HG03159 (cell line): Measurements from ENCODE around the gene ZFPM1.

Experiments
- ATAC-seq: cut with Tn5 transposase; IDR thresholded peaks from one replicate; pipeline ENCODE4 v1.9.1; 2021; ENCODE audit warnings: mild to moderate bottlenecking, moderate library complexity; ENCODE audit not compliant: unreplicated experiment

Gene ZFPM1

DNA sequence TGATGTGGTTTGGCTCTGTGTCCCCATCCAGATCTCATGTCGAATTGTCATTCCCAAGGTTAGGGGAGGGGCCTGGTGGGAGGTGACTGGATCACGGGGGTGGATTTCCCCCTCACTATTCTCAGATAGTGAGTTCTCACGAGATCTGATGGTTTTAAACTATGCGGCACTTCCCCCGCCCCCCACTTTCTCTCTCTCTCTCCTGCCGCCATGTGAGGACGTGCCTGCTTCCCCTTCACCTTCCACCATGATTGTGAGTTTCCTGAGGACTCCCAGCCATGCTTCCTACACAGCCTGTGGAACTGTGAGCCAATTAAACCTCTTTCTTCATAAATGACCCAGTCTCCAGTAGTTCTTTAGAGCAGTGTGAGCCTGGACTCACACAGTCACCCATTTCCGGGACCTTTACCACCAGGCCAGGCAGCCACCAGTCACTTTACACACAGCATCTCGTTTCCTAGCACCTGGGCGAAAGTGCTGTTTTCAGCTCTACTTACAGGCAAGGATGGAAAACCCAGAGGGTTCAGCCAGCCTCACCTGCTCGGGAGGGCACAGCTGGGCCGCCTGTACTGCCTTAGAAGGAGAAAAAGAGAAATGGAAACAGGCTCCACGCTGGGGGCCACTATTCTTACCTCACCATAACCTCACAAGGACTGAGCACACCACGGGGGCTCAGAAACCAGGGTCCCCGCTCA, 103.4 kb downstream of the ZFPM1 start:
- ATAC-seq, result no peak

DNA sequence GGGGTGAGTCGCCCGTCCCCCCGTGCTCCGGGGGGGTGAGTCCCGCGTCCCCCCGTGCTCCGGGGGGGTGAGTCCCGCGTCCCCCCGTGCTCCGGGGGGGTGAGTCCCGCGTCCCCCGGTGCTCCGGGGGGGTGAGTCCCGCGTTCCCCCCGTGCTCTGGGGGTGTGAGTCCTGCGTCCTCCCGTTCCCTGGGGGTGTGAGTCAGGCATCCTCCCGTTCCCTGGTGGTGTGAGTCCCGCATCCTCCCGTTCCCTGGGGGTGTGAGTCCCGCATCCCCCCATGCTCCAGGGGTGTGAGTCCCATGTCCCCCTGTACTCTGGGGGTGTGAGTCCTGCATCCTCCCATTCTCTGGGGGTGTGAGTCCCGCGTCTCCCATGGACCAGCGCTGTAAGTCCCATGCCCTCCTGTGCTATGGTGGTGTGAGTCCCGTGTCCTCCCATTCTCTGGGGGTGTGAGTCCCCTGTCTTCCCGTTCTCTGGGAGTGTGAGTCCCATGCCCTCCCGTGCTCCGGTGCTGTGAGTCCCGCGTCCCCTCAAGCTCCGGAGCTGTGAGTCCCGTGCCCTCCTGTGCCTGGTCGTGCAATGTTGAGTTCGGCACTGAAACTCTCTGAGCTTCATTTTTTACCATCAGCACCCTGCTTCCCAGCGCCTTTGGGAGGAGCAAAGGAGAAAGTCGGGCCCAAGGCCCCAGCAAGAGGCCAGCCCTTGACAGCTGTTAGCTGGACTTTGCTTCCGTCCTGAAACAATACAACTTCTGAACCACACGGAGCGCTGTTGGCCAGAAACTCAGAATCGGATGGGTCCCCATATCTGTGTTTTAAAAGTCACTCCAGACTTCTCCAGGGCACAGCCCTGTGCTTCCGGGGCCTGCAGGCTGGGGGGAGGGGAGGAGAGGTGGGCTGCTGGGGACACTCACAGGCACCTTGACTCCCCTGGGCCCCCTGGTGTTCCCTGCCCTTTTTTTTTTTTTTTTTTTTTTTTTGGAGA, 105.7 kb downstream of the ZFPM1 start:
- no peak for ATAC-seq

DNA sequence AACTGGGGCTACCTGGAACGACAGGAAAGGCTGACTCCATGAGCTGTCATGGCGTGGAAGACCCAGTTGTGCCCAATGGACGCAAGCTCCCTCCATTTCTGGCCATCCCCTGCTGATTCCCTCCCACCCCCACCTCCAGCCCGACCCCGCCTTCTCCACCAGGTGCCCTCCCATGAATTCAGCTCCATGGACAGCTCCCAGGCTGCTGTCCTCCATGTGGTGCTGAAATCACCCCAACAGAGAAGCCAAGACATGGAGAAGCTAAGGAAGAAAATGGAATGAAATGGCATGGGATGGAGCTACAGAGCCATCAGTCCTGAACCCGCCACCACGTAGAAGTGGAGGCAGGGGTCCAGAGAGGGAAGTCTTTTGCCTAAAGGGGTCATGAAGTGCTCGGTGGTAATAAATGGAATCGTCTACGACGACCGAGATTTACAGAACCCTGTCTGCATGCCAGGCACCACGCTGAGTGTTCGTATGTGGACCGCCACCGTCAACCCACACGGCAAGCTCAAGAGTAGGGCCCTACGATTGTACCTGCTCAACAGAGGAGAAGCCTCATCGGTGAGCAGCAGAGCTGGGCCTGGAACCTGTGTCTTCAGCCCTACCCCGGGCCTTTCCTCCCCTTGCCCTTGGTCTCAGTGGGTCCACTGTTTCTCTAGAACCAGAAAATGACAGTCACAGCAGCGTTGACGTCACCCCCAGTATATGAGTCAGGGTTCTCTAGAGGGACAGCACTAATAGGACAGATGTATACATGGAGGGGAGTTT, 107.8 kb downstream of the ZFPM1 start:
- no peak for ATAC-seq

DNA sequence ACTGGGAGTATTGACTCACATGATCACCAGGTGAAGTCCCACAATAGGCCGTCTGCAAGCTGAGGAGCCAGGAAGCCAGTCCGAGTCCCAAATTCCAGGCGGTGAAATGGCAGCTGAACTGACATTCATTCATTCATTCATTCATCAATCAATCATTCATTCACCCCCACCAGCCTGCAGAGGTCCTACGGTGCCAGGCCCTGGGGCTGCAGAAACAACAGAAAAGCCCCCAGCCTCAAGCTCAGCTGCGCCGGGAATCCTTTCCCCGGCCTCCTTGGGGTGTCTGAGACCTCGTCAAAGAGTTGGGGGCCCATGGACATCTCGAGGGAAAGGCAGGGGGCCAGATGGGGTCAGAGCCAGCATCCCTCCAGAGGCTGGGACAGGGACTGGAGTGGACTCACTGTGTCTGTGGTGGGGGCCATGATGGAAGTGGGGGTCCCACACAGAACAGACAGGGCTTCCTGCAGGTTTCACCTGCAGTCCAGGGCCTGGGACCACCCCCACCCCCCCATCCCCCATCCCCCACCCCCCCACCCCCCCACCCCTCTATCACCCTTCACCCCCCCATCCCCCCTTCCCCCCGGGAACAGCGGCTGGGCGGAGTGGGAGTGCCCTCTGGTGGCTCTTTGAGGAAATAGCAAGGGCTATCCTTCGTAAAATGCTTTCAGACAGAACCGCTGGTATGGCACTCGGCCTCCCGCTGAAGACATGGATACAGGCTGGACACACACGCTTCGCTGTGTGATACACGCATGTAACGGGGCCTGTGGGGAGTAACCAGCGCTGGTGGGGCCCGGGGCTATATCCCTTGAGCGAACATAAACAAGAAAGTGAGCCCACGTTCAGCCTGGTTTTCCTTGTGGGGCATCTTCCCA, 108.6 kb downstream of the ZFPM1 start:
- no peak for ATAC-seq

GRCh38 chr16:88566158-88566557, 113.1 kb downstream of the ZFPM1 start:
- no peak for ATAC-seq

DNA sequence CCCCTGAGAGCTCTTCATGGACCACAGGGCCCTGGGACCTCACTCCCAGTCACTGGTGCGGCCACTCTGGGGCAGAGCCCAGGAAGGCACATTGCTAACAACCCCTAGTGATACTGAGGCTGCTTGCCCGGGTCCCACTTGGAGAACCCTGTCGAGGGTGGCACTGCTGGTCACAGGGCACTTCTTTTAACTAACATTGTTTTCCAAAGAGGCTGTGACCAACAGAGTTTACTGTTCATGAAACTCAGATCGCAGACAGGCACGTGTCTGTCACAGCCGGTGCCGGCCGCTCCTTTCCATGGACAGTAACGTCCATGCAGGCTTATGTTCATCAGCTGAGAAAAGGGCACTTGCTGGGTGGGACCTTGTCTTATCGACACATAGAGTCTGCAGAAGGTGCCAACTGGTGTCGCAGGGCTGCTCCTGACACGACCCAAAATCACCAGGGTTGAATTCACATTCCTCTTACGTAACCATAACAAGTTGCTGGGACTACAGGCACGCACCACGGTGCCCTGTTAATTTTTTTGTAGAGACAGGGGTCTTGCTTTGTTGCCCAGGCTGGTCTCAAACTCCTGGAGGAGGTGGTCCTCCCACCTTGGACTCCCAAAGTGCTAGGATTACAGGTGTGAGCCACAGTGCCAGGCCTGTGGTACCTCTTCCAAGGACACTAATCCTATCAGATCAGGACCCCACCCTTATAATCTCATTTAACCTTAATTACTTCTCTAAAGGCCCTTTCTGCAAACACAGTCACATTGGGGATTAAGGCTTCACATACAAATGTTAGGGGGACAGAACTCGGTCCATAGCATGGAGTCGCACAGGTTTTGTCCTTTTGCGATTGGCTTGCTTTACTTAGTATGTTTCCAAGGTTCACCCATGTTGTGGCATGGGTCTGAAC, 115.9 kb downstream of the ZFPM1 start:
- no peak for ATAC-seq

DNA sequence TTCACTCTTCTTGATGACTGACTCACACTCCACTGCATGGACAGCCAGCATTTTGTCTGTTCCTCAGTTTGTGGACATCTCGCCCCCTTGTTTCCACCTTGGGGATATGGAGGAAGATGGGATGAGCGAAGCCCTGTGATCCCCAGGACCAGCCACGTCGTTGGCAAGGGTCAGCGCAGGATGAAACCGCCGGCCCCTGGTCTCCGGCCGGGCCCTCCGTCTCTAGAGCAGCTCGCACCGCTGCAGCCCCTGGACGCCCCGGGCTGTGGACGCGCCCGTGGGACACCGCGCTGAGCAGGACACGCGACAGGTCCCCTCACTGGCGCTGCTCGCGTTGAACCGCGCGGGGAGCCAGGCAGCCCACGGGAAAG, 116.5 kb downstream of the ZFPM1 start:
- ATAC-seq, result peak; percentile 11

DNA sequence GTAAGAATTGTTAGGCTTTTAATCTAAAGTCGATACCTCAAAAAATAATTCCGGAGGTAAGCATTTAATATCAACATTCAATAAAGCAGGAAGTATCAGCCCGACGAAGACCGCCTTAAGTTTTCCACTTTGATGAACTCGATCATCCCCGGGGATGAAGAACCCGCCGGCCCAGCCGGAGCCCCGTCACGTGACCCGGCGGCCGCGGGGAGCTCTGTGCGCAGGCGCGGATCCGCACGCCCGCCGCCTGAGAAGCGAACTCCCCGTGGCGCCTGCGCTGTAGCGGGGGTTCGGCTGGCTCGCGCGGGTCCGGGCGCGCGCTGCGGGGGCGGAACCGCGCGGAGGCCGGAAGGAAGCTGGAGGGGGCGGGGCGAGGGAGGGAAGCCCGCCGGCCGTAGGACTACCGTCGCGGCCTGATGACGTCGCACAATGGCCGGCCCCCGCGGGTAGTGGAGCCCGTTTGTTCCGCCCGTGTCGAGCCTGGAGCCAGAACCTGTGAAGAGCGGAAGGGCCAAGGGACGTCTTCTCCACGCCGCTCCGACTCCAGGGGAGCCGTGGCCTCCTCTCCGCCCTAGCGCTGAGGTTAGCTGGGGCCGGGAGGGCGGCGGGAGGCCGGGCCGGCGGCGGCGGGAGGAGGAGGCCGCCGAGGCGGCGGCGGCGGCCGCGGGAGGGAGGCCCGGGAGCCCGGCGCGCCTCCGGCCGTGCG, 117.1 kb downstream of the ZFPM1 start, which contains the start of gene ZC3H18:
TSS of gene ZC3H18 (plus strand) at position 419 of the 706 bp plus-strand sequence. CDS start 6,721 bp downstream, outside the sequence.
- peak; percentile 69 for ATAC-seq

DNA sequence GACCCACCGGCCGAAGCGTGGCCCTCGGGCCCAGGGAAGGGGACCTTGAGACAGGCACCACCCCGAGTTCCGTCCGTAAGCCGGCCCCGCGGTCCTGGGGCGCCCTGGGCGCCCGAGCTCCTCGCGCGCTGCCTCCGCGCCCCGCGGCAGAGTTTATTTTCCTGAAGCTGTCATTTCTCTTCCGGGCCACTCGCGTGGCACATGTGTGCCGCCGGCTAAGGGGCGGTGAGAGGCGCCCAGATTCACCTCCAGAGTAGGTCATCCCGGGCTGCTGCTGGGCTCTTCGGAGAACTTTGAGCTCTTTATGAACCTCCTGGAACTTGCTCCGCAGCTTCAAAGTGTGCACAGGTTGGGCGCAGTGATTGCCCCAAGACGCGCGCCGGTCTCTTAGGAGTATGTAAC, 117.6 kb downstream of the ZFPM1 start:
- peak; percentile 8 for ATAC-seq

DNA sequence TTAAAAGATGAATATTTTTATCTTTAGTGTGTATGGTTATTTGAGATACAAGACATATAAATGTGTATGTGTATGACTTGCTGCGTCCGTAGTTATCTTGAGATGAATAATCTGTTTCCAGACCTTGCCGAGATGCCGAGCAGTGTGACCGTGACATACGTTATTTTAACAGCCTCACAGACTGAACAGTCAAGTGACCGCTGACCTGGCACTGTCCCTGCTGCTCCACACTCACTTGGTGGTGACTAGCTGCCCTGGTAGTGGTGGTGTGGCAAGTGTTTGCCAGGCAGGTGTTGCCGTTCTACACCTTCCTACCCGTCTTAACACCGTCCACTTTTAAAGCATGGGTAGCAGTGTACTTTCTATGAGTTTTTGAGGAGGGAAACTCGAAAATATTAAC, 122.2 kb downstream of the ZFPM1 start:
- ATAC-seq, result no peak

GRCh38 chr16:88576307-88576706, 123.2 kb downstream of the ZFPM1 start:
- no peak for ATAC-seq

GRCh38 chr16:88577166-88577565, 124.1 kb downstream of the ZFPM1 start:
- no peak for ATAC-seq

DNA sequence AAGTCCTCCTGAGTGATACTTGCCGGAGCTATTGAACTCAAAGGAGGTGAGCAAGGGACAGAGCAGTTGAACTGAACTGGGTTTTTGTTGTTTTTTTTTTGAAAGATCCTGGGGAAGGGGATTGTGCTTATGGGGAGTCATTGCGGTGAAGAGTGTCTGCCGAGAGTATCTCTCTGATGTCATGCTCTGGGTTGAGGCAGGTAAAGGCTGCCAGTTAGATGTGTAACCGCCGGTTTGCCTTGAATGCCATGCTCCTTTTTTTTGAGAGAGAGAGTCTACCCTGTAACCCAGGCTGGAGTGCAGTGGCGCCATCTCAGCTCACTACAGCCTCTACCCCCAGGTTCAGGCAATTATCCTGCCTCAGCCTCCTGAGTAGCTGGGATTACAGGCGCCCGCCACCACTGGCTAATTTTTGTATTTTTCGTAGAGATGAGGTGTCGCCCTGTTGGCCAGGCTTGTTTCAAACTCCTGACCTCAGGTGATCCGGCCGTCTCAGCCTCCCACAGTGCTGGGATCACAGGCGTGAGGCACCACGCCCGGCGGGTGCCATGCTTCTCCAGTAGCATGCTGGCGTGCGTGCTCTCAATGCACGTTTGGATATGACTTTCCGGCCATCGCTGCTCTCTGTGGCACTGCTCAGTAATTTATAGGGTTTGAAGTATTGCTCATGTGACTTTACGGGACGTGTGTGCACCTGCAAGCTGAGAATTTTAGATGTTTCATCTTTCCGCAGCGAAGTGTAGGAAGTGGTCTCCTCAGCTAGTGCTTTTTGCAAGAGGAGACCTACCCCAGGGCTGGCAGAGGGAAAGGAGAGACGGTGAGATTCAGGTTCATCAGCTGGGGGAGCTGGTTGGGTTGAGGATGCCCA, 125.6 kb downstream of the ZFPM1 start:
- ATAC-seq, result no peak

GRCh38 chr16:88580371-88580770, 127.3 kb downstream of the ZFPM1 start:
- no peak for ATAC-seq

DNA sequence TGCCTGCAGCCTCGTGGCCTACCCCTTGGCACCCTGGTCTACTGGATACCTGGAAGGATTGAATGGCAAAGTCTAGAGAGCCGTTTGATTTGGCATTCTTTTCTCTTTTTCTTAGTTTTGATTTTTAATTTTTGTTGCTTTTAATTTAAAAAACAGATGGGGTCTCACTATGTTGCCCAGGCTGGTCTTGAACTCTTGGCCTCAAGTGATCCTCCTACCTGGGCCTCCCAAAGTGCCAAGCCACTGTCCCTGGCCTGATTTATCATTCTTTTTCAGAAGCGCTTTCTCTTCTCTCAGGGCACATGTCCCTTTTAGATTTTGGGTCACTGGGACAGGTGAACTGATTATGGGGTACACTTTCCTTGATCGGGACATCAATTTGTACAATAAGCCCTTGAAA, 128.0 kb downstream of the ZFPM1 start:
- no peak for ATAC-seq

GRCh38 chr16:88582912-88583575, 130.0 kb downstream of the ZFPM1 start:
- ATAC-seq, result no peak

- no peak for ATAC-seq
These were observed 131.6 kb downstream of the ZFPM1 start for GRCh38 chr16:88584676-88585075.
